Measurements from ENCODE around the gene PPP1R26. TPM values are rescaled to one million over a fixed set of nuclear protein-coding genes. Genes with fewer than 3 reads are reported as not detected.

Gene PPP1R26
- polyA plus RNA-seq, 1 of the 3 experiments (the other 2 are of a cell fraction): 20.1 TPM

- no peaks in the 10 kb centered on the region for H3K9me2 ChIP-seq
- peaks cover 6 to 7% of the 10 kb centered on the region in 2 experiments; a peak in 2 of 4 replicates for H3K4me1 ChIP-seq (ENCODE audit: control insufficient read depth in 1 of 2, insufficient read depth in 2 of 2, low read depth in 1 of 2, low read length in 1 of 2)
- no peak overlapping the region for H3K4me3 ChIP-seq (ENCODE audit: low read depth in 2 of 2, low read length in 1 of 2)
- no peak for DNase-seq
- ChIA-PET POLR2A (no interaction called here), CTCF (interaction anchor here (2.2 kb wide), 1 partner anchor 14 kb away, joined by 10 read pairs; the partner anchor contains the start of gene MRPS2)
- TF ChIP-seq FOXM1 (IDR thresholded peaks at IDR 0.05; ENCODE audit: low read depth): no peak
- no peak for TF ChIP-seq MEF2A (IDR thresholded peaks at IDR 0.05; ENCODE audit: borderline replicate concordance, low read depth)
- TF ChIP-seq USF2 (IDR thresholded peaks at IDR 0.05; ENCODE audit: borderline replicate concordance, low read depth, low read length): no peak
- no peak for TF ChIP-seq ZBTB33 (IDR thresholded peaks at IDR 0.05; ENCODE audit: borderline replicate concordance, low read depth)
- TF ChIP-seq REST (IDR thresholded peaks at IDR 0.05; ENCODE audit: low read depth, low read length): no peak
- no peak for TF ChIP-seq ELF1 (IDR thresholded peaks at IDR 0.05)
- TF ChIP-seq NRF1 (IDR thresholded peaks at IDR 0.05; ENCODE audit: low read depth, low read length): no peak
- TF ChIP-seq RAD21 (IDR thresholded peaks at IDR 0.05; ENCODE audit: low read length): no peak
- no peak for TF ChIP-seq EZH2phosphoT487 (IDR thresholded peaks at IDR 0.05; ENCODE audit: borderline replicate concordance, low read depth)
- TF ChIP-seq JUND (IDR thresholded peaks at IDR 0.05): no peak
- TF ChIP-seq CHD2 (IDR thresholded peaks at IDR 0.05; ENCODE audit: low read length, partially characterized antibody): no peak
- TF ChIP-seq MAX (IDR thresholded peaks at IDR 0.05; ENCODE audit: low read depth): no peak
- TF ChIP-seq RXRA (IDR thresholded peaks at IDR 0.05; ENCODE audit: borderline replicate concordance, low read depth): no peak
- no peak for TF ChIP-seq TCF12 (IDR thresholded peaks at IDR 0.05)
- no peak for TF ChIP-seq POLR2AphosphoS5 (IDR thresholded peaks at IDR 0.05; ENCODE audit: low read depth, low read length)
- H3K4me2 ChIP-seq: no peak overlapping the region
- H3K9ac ChIP-seq: no peak overlapping the region
- H3F3A ChIP-seq (replicated peaks; ENCODE audit: insufficient read depth): no peaks in the 10 kb centered on the region
- H3K9me3 ChIP-seq: no peaks in the 10 kb centered on the region
- peaks cover 7% of the 10 kb centered on the region; the same call in 1 of the 2 replicates for H4K20me1 ChIP-seq (ENCODE audit: insufficient read depth)
- peaks cover 32% of the 10 kb centered on the region for H3K79me2 ChIP-seq (ENCODE audit: insufficient read depth)
- peaks cover 7 to 58% of the 10 kb centered on the region in 2 experiments for H3K36me3 ChIP-seq (replicated peaks in 1 of 2; ENCODE audit: control insufficient read depth in 1 of 2, insufficient read depth in 2 of 2, low read length in 1 of 2)
- H2AFZ ChIP-seq (ENCODE audit: low read depth): no peak overlapping the region
- no peaks in the 10 kb centered on the region for H3K27me3 ChIP-seq (ENCODE audit: insufficient read depth)
- WGBS (ENCODE audit: low lambda C conversion rate): 91% methylated on average over 21 of the region's 25 CpGs
- H3K27ac ChIP-seq (ENCODE audit: low read depth in 2 of 2, low read length in 1 of 2): no peak overlapping the region
These were observed 5.8 kb downstream of the PPP1R26 start for GRCh38 chr9:135485385-135485784.
